HepG2 (cell line): ENCODE results near the gene SPATA13.

ENCODE experiments used
- CTCF ChIP-seq: sonication (generic); formaldehyde crosslinking; IDR thresholded peaks from 2 replicates; pipeline ENCODE4 v1.5.0; 2020; ENCODE audit warnings: mild to moderate bottlenecking, missing genetic modification reagents, moderate library complexity
- FOSL2 ChIP-seq: sonication (generic); formaldehyde crosslinking; IDR thresholded peaks from 2 replicates; pipeline ENCODE4 v1.4.0; 2020; ENCODE audit warnings: missing genetic modification reagents
- MED8 ChIP-seq: sonication (generic); formaldehyde crosslinking; IDR thresholded peaks from 2 replicates; pipeline ENCODE4 v1.8.1; 2023; ENCODE audit warnings: mild to moderate bottlenecking, missing genetic modification reagents; ENCODE audit not compliant: insufficient replicate concordance
- NR1H2 ChIP-seq: sonication (generic); formaldehyde crosslinking; IDR thresholded peaks from 2 replicates; pipeline ENCODE4 v1.8.1; 2022; ENCODE audit warnings: low read depth, missing genetic modification reagents, borderline replicate concordance
- POLR2AphosphoS2 ChIP-seq: IDR thresholded peaks from 2 replicates; pipeline ENCODE4 v1.6.1; 2011; ENCODE audit warnings: low read depth, low read length, improper control_type of control experiment
- RNF219 ChIP-seq: sonication (generic); formaldehyde crosslinking; IDR thresholded peaks from 2 replicates; pipeline ENCODE4 v1.5.0; 2020; ENCODE audit warnings: mild to moderate bottlenecking, missing genetic modification reagents
- RORA ChIP-seq: sonication (generic); formaldehyde crosslinking; IDR thresholded peaks from 2 replicates; pipeline ENCODE4 v1.5.0; 2020; ENCODE audit warnings: mild to moderate bottlenecking, missing genetic modification reagents, moderate library complexity
- SMYD3 ChIP-seq: sonication (generic); formaldehyde crosslinking; IDR thresholded peaks from 2 replicates; pipeline ENCODE4 v1.8.1; 2023; ENCODE audit warnings: mild to moderate bottlenecking, missing genetic modification reagents
- SNRNP70 ChIP-seq: fragments of 200-400 bp; formaldehyde crosslinking; IDR thresholded peaks from 2 replicates; pipeline ENCODE4 v1.6.1; 2017; ENCODE audit warnings: mild to moderate bottlenecking, low read depth, low read length, moderate library complexity
- TRAFD1 ChIP-seq: sonication (generic); formaldehyde crosslinking; IDR thresholded peaks from 2 replicates; pipeline ENCODE4 v1.5.1; 2020; ENCODE audit warnings: missing genetic modification reagents, mild to moderate bottlenecking, borderline replicate concordance
- USF2 ChIP-seq, 2 experiments: sonication (generic) in 1 of 2; formaldehyde crosslinking in 1 of 2; IDR thresholded peaks; 2 replicates each; pipeline versions ENCODE4 v1.5.1 to v1.6.1; 2011 to 2020; ENCODE audit warnings: borderline replicate concordance in 1 of 2, low read depth in 1 of 2, low read length in 1 of 2, mild to moderate bottlenecking in 1 of 2, missing genetic modification reagents in 1 of 2, moderate library complexity in 1 of 2
- ZNF703 ChIP-seq: sonication (generic); formaldehyde crosslinking; IDR thresholded peaks from 2 replicates; pipeline ENCODE4 v1.5.1; 2020; ENCODE audit warnings: missing genetic modification reagents, mild to moderate bottlenecking, moderate library complexity, borderline replicate concordance
- ZNF768 ChIP-seq: sonication (generic); formaldehyde crosslinking; IDR thresholded peaks from 2 replicates; pipeline ENCODE4 v1.4.0; 2020; ENCODE audit warnings: missing genetic modification reagents
- ZNF775 ChIP-seq: sonication (generic); formaldehyde crosslinking; IDR thresholded peaks from 2 replicates; pipeline ENCODE4 v1.4.0; 2020; ENCODE audit warnings: missing genetic modification reagents, mild to moderate bottlenecking, moderate library complexity, borderline replicate concordance

- TF ChIP-seq ZNF768 (CRISPR knock-in tag) (no peak), SNRNP70 (no peak), ZNF775 (CRISPR knock-in tag) (no peak), USF2 (IDR thresholded peaks at IDR 0.05; ENCODE audit: low read depth, low read length) (no peak), USF2 (CRISPR knock-in tag; IDR thresholded peaks at IDR 0.05; ENCODE audit: borderline replicate concordance) (no peak), FOSL2 (CRISPR knock-in tag) (no peak), POLR2AphosphoS2 (no peak), MED8 (CRISPR knock-in tag) (no peak), CTCF (no peak), TRAFD1 (CRISPR knock-in tag) (no peak), SMYD3 (no peak), NR1H2 (no peak), RORA (CRISPR knock-in tag) (no peak), ZNF703 (CRISPR knock-in tag) (no peak), RNF219 (no peak)
Observed at GRCh38 chr13:24301434-24301833, 140.9 kb downstream of the SPATA13 start.
